NCI-H82 (cell line): ENCODE data around the gene COPS9.

Experiments
- DNase-seq: peaks from one replicate; lab custom pipeline; 2025; lab: John Stamatoyannopoulos, UW

Gene COPS9

GRCh38 chr2:240134466-240134865, 1.6 kb downstream of the COPS9 start:
- no peak for DNase-seq

- DNase-seq, result no peak
Observed at GRCh38 chr2:240133401-240133800, 2.7 kb downstream of the COPS9 start.

- no peak for DNase-seq
Observed at GRCh38 chr2:240132651-240132980, 3.5 kb downstream of the COPS9 start.

- no peak for DNase-seq
Observed at GRCh38 chr2:240131941-240132650, 4.0 kb downstream of the COPS9 start.

- no peak for DNase-seq
Observed at GRCh38 chr2:240131296-240131695, 4.8 kb downstream of the COPS9 start.

GRCh38 chr2:240130393-240131195, 5.5 kb downstream of the COPS9 start:
- DNase-seq, result no peak

GRCh38 chr2:240129731-240130392, 6.2 kb downstream of the COPS9 start:
- DNase-seq, result no peak

GRCh38 chr2:240129311-240129710, 6.8 kb downstream of the COPS9 start:
- DNase-seq, result no peak

- DNase-seq, result no peak
Observed at GRCh38 chr2:240128608-240129145, 7.4 kb downstream of the COPS9 start.

- no peak for DNase-seq
Observed at GRCh38 chr2:240127911-240128607, 8.0 kb downstream of the COPS9 start.

- no peak for DNase-seq
Observed at GRCh38 chr2:240127191-240127750, 8.8 kb downstream of the COPS9 start.

- no peak for DNase-seq
Observed at GRCh38 chr2:240126731-240127130, 9.4 kb downstream of the COPS9 start.

- no peak for DNase-seq
Observed at GRCh38 chr2:240125742-240126141, 10.4 kb downstream of the COPS9 start.

GRCh38 chr2:240124651-240125030, 11.5 kb downstream of the COPS9 start:
- no peak for DNase-seq

GRCh38 chr2:240123821-240124650, 12.1 kb downstream of the COPS9 start:
- no peak for DNase-seq

- no peak for DNase-seq
Observed at GRCh38 chr2:240121675-240122074, 14.4 kb downstream of the COPS9 start.

- DNase-seq, result no peak
Observed at GRCh38 chr2:240121190-240121589, 14.9 kb downstream of the COPS9 start.

GRCh38 chr2:240114233-240114632, 21.9 kb downstream of the COPS9 start:
- DNase-seq, result no peak

GRCh38 chr2:240112914-240113690, 23.0 kb downstream of the COPS9 start:
- DNase-seq, result no peak

- DNase-seq, result peak; percentile 74
Observed at GRCh38 chr2:240111253-240111652, 24.9 kb downstream of the COPS9 start.
